SK-N-SH (cell line): ENCODE results near the gene TAF1B. TPM values are rescaled to one million over a fixed set of nuclear protein-coding genes. Genes with fewer than 3 reads are reported as not detected.

Source experiments
- CTCF ChIA-PET: fragments of 300-600, 350-600 bp; formaldehyde crosslinking; extraction: SDS; loops from one replicate; lab custom pipeline; 2021; lab: Yijun Ruan, JAX
- POLR2A ChIA-PET: fragments of 350-600 bp; sonication (Branson Sonifier 250); formaldehyde crosslinking; extraction: SDS; loops from one replicate; lab custom pipeline; 2020; ENCODE audit warnings: antibody characterized with exemption, inconsistent platforms; lab: Yijun Ruan, JAX
- DNase-seq: peaks from one replicate; pipeline ENCODE4 v3.0.0; 2012
- H2AFZ ChIP-seq: fragments of 200-600 bp; sonication (generic); 2 replicates; pipeline ENCODE4 v1.8.1; 2016; ENCODE audit warnings: antibody characterized with exemption, mild to moderate bottlenecking, low read depth
- H3F3A ChIP-seq: fragments of 200-600 bp; sonication (generic); replicated peaks from 2 replicates; pipeline ENCODE3; 2016; ENCODE audit warnings: antibody characterized with exemption, mild to moderate bottlenecking; ENCODE audit not compliant: insufficient read depth
- H3K27ac ChIP-seq, 2 experiments: fragments of 200-500 bp in 1 of 2; fragments of 200-600 bp in 1 of 2; sonication (Bioruptor generic) in 1 of 2; sonication (generic), shearing (Covaris generic) in 1 of 2; 2 replicates each; pipeline versions ENCODE4 v1.5.1 to v1.6.1; 2014 to 2016; ENCODE audit warnings: low read depth in 2 of 2, inconsistent platforms in 1 of 2, low read length in 1 of 2, mild to moderate bottlenecking in 1 of 2, mixed read lengths in 1 of 2
- H3K27me3 ChIP-seq: fragments of 200-600 bp; sonication (generic), shearing (Covaris generic); 2 replicates; pipeline ENCODE4 v1.6.1; 2016; ENCODE audit warnings: mixed run types; ENCODE audit not compliant: insufficient read depth
- H3K36me3 ChIP-seq, 2 experiments: fragments of 200-500 bp in 1 of 2; fragments of 200-600 bp in 1 of 2; sonication (Bioruptor generic) in 1 of 2; sonication (generic) in 1 of 2; replicated peaks in 1 of 2; 2 replicates each; pipeline versions ENCODE3 to v1.5.1; 2014 to 2016; ENCODE audit warnings: low read length in 1 of 2, mild to moderate bottlenecking in 1 of 2; ENCODE audit not compliant: insufficient read depth in 2 of 2, control insufficient read depth in 1 of 2
- H3K4me1 ChIP-seq, 2 experiments: fragments of 200-500 bp in 1 of 2; fragments of 200-600 bp in 1 of 2; sonication (Bioruptor generic) in 1 of 2; sonication (generic), shearing (Covaris generic) in 1 of 2; 2 replicates each; pipeline versions ENCODE4 v1.5.1 to v1.6.1; 2014 to 2016; ENCODE audit warnings: low read depth in 1 of 2, low read length in 1 of 2, mixed run types in 1 of 2; ENCODE audit not compliant: insufficient read depth in 2 of 2, control insufficient read depth in 1 of 2
- H3K4me2 ChIP-seq: fragments of 200-600 bp; sonication (generic), shearing (Covaris generic); 2 replicates; pipeline ENCODE4 v1.6.1; 2017; ENCODE audit warnings: mixed run types
- H3K4me3 ChIP-seq, 2 experiments: fragments of 200-500 bp in 1 of 2; fragments of 200-600 bp in 1 of 2; sonication (Bioruptor generic) in 1 of 2; sonication (generic), shearing (Covaris generic) in 1 of 2; 2 replicates each; pipeline versions ENCODE4 v1.5.1 to v1.8.1; 2014 to 2016; ENCODE audit warnings: low read depth in 2 of 2, inconsistent platforms in 1 of 2, low read length in 1 of 2, mild to moderate bottlenecking in 1 of 2, mixed read lengths in 1 of 2, moderate library complexity in 1 of 2
- H3K79me2 ChIP-seq: fragments of 200-600 bp; sonication (generic); 2 replicates; pipeline ENCODE4 v1.8.1; 2017; ENCODE audit warnings: mild to moderate bottlenecking; ENCODE audit not compliant: insufficient read depth
- H3K9ac ChIP-seq: fragments of 200-600 bp; sonication (generic); 2 replicates; pipeline ENCODE4 v1.6.1; 2017; ENCODE audit warnings: mixed run types
- H3K9me2 ChIP-seq: fragments of 200-600 bp; sonication (generic); 2 replicates; pipeline ENCODE4 v1.6.1; 2017; ENCODE audit warnings: mixed run types
- H3K9me3 ChIP-seq: fragments of 200-600 bp; sonication (generic); 2 replicates; pipeline ENCODE4 v1.6.1; 2017; ENCODE audit warnings: mixed run types, mild to moderate bottlenecking, moderate library complexity
- H4K20me1 ChIP-seq: fragments of 200-600 bp; sonication (generic); 2 replicates; pipeline ENCODE4 v1.6.1; 2017; ENCODE audit warnings: mild to moderate bottlenecking, mixed run types; ENCODE audit not compliant: insufficient read depth
- CHD2 ChIP-seq: fragments of 150-350 bp; IDR thresholded peaks from 2 replicates; pipeline ENCODE4 v1.6.1; 2018; ENCODE audit warnings: low read length; ENCODE audit not compliant: partially characterized antibody
- FOXM1 ChIP-seq: IDR thresholded peaks from 2 replicates; pipeline ENCODE4 v1.4.0; 2012; ENCODE audit warnings: low read depth, mild to moderate bottlenecking
- GATA2 ChIP-seq: sonication (generic); formaldehyde crosslinking; IDR thresholded peaks from 2 replicates; pipeline ENCODE4 v1.5.0; 2020; ENCODE audit warnings: mild to moderate bottlenecking, missing genetic modification reagents
- MEF2A ChIP-seq: IDR thresholded peaks from 2 replicates; pipeline ENCODE4 v1.4.0; 2012; ENCODE audit warnings: low read depth, borderline replicate concordance
- MXI1 ChIP-seq: IDR thresholded peaks from 2 replicates; pipeline ENCODE4 v1.6.1; 2012; ENCODE audit warnings: mild to moderate bottlenecking, low read depth, low read length, improper control_type of control experiment
- NFIC ChIP-seq: IDR thresholded peaks from 2 replicates; pipeline ENCODE4 v1.4.0; 2012; ENCODE audit warnings: borderline replicate concordance
- NRF1 ChIP-seq: IDR thresholded peaks from 2 replicates; pipeline ENCODE4 v1.6.1; 2012; ENCODE audit warnings: low read depth, mild to moderate bottlenecking, low read length
- POLR2AphosphoS5 ChIP-seq: IDR thresholded peaks from 2 replicates; pipeline ENCODE4 v1.6.1; 2012; ENCODE audit warnings: low read depth, low read length
- RFX5 ChIP-seq: IDR thresholded peaks from 2 replicates; pipeline ENCODE4 v1.6.1; 2012; ENCODE audit warnings: mild to moderate bottlenecking, improper control_type of control experiment, low read length
- SIN3A ChIP-seq: IDR thresholded peaks from 2 replicates; pipeline ENCODE4 v1.6.1; 2012; ENCODE audit warnings: low read depth, mild to moderate bottlenecking, low read length, moderate library complexity, borderline replicate concordance
- TAF1 ChIP-seq: IDR thresholded peaks from 2 replicates; pipeline ENCODE4 v1.6.1; 2012; ENCODE audit warnings: low read depth, mild to moderate bottlenecking, low read length, moderate library complexity, borderline replicate concordance
- TEAD4 ChIP-seq: IDR thresholded peaks from 2 replicates; pipeline ENCODE4 v1.4.0; 2012; ENCODE audit warnings: mild to moderate bottlenecking, borderline replicate concordance; ENCODE audit not compliant: insufficient read depth
- WGBS: methylation state at CpG from one replicate; pipeline ENCODE4 v1.1.6; 2017; ENCODE audit warnings: low lambda C conversion rate; 5-methylcytosine and 5-hydroxymethylcytosine counted together
- polyA plus RNA-seq, 3 experiments: library from polyadenylated mRNA; depleted of rRNA; stranded (reverse); fragments of >200 nt; gene quantifications; 2 replicates each; pipeline ENCODE4 v1.2.3, GENCODE V29; 2012
- TF ChIP-seq, protein P1 (sequence below): IDR thresholded peaks from 2 replicates; pipeline ENCODE4 v1.4.0; 2012; ENCODE audit warnings: low read depth
- TF ChIP-seq, protein P2 (sequence below): fragments of 150-350 bp; IDR thresholded peaks from 2 replicates; pipeline ENCODE4 v1.6.1; 2017; ENCODE audit warnings: antibody characterized with exemption, low read length, low read depth, borderline replicate concordance
- TF ChIP-seq, protein P3 (sequence below): IDR thresholded peaks from 2 replicates; pipeline ENCODE4; 2012
- TF ChIP-seq, protein P4 (sequence below): IDR thresholded peaks from 2 replicates; pipeline ENCODE4 v1.4.0; 2012; ENCODE audit warnings: low read depth, borderline replicate concordance
- TF ChIP-seq, protein P5 (sequence below): fragments of 150-350 bp; IDR thresholded peaks from 2 replicates; pipeline ENCODE4 v1.6.1; 2016; ENCODE audit warnings: mild to moderate bottlenecking, low read depth, low read length

The TAF1B gene
- polyA plus RNA-seq, 1 of the 3 experiments (the other 2 are of a cell fraction): 7.8 TPM

DNA sequence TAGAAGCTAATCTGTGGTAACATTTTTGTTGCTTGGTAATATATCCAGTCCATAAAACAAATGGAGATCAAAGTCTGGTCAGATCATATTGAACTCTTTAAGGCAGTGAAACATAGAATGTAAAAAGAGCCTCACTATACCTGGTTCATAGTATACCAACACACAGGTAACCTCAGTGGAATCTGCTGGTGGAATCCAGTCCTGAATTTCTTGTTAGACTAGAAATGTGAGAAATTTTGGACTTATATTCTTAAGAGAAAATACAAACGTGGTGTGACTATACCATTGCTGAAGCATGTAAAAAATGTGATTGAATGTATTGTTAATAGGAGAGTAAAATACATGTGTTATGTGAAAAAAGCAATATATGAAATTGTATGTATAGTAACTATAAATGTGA lies 62.1 kb downstream of the TAF1B start:
- H3K4me1 ChIP-seq: peaks cover 0 to 7% of the 10 kb centered on the region in 2 experiments; a peak in 3 of 4 replicates
- no peaks in the 10 kb centered on the region for H4K20me1 ChIP-seq
- no peaks in the 10 kb centered on the region for H3F3A ChIP-seq
- 96% methylated on average over 1 of the region's 1 CpG for WGBS
- no peak overlapping the region for H3K9ac ChIP-seq
- H3K9me3 ChIP-seq: no peaks in the 10 kb centered on the region
- H3K4me3 ChIP-seq: no peak overlapping the region
- H3K36me3 ChIP-seq: peaks cover 10 to 22% of the 10 kb centered on the region in 2 experiments
- no peak for TF ChIP-seq FOXM1
- no peak for TF ChIP-seq NFIC
- TF ChIP-seq RFX5: no peak
- no peak for TF ChIP-seq MEF2A
- no peak for TF ChIP-seq TAF1
- TF ChIP-seq, protein P1, sequence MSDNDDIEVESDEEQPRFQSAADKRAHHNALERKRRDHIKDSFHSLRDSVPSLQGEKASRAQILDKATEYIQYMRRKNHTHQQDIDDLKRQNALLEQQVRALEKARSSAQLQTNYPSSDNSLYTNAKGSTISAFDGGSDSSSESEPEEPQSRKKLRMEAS: no peak
- TF ChIP-seq, protein P2, sequence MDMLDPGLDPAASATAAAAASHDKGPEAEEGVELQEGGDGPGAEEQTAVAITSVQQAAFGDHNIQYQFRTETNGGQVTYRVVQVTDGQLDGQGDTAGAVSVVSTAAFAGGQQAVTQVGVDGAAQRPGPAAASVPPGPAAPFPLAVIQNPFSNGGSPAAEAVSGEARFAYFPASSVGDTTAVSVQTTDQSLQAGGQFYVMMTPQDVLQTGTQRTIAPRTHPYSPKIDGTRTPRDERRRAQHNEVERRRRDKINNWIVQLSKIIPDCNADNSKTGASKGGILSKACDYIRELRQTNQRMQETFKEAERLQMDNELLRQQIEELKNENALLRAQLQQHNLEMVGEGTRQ: no peak
- TF ChIP-seq, protein P3, sequence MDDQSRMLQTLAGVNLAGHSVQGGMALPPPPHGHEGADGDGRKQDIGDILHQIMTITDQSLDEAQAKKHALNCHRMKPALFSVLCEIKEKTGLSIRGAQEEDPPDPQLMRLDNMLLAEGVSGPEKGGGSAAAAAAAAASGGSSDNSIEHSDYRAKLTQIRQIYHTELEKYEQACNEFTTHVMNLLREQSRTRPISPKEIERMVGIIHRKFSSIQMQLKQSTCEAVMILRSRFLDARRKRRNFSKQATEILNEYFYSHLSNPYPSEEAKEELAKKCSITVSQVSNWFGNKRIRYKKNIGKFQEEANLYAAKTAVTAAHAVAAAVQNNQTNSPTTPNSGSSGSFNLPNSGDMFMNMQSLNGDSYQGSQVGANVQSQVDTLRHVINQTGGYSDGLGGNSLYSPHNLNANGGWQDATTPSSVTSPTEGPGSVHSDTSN: no peak
- TF ChIP-seq, protein P4, sequence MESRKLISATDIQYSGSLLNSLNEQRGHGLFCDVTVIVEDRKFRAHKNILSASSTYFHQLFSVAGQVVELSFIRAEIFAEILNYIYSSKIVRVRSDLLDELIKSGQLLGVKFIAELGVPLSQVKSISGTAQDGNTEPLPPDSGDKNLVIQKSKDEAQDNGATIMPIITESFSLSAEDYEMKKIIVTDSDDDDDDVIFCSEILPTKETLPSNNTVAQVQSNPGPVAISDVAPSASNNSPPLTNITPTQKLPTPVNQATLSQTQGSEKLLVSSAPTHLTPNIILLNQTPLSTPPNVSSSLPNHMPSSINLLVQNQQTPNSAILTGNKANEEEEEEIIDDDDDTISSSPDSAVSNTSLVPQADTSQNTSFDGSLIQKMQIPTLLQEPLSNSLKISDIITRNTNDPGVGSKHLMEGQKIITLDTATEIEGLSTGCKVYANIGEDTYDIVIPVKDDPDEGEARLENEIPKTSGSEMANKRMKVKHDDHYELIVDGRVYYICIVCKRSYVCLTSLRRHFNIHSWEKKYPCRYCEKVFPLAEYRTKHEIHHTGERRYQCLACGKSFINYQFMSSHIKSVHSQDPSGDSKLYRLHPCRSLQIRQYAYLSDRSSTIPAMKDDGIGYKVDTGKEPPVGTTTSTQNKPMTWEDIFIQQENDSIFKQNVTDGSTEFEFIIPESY: no peak
- TF ChIP-seq CHD2: no peak
- no peak for TF ChIP-seq POLR2AphosphoS5
- TF ChIP-seq MXI1: no peak
- TF ChIP-seq NRF1: no peak
- TF ChIP-seq GATA2 (CRISPR knock-in tag): no peak
- no peak for TF ChIP-seq SIN3A
- no peak for TF ChIP-seq TEAD4
- TF ChIP-seq, protein P5, sequence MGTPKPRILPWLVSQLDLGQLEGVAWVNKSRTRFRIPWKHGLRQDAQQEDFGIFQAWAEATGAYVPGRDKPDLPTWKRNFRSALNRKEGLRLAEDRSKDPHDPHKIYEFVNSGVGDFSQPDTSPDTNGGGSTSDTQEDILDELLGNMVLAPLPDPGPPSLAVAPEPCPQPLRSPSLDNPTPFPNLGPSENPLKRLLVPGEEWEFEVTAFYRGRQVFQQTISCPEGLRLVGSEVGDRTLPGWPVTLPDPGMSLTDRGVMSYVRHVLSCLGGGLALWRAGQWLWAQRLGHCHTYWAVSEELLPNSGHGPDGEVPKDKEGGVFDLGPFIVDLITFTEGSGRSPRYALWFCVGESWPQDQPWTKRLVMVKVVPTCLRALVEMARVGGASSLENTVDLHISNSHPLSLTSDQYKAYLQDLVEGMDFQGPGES: no peak
- DNase-seq: no peak
- H3K79me2 ChIP-seq: no peaks in the 10 kb centered on the region
- no peak overlapping the region for H3K27ac ChIP-seq
- H3K9me2 ChIP-seq: no peaks in the 10 kb centered on the region
- H2AFZ ChIP-seq: no peak overlapping the region
- no peak overlapping the region for H3K4me2 ChIP-seq
- POLR2A ChIA-PET: no interaction called here
- H3K27me3 ChIP-seq: no peaks in the 10 kb centered on the region
- CTCF ChIA-PET: no interaction called here
